Esophagus muscularis mucosa (tissue), 4 donors: ENCODE results near the gene PHACTR1. TPM values are rescaled to one million over a fixed set of nuclear protein-coding genes. Genes with fewer than 3 reads are reported as not detected.

ENCODE experiments used
- DNase-seq: peaks from one replicate; pipeline ENCODE4 v3.0.0-alpha.2; 2017; ENCODE audit errors: extremely low spot score
- H3K27ac ChIP-seq, 4 donors: fragments of 200-600 bp; sonication (generic); replicated peaks in 1 of 4; 1 replicate in 3 of 4; 2 replicates in 1 of 4; pipeline ENCODE4 v1.5.1; 2016 to 2019; ENCODE audit warnings: mild to moderate bottlenecking in 1 of 4
- H3K27me3 ChIP-seq, 4 donors: fragments of 200-600 bp; sonication (generic); one replicate each; pipeline versions ENCODE4 v1.5.1 to v1.6.0; 2016 to 2019
- H3K36me3 ChIP-seq, 4 donors: fragments of 200-600 bp; sonication (generic); one replicate each; pipeline ENCODE4 v1.5.1; 2016 to 2019
- H3K4me1 ChIP-seq, 4 donors: fragments of 200-600 bp; sonication (generic); one replicate each; pipeline ENCODE4 v1.5.1; 2016 to 2019
- H3K4me3 ChIP-seq, 4 donors: fragments of 200-600 bp; sonication (generic); 1 replicate in 2 of 4; 2 replicates in 2 of 4; pipeline ENCODE4 v1.5.1; 2016 to 2019; ENCODE audit warnings: mild to moderate bottlenecking in 4 of 4, moderate library complexity in 1 of 4
- H3K9me3 ChIP-seq, 4 donors: fragments of 200-600 bp; sonication (generic); 1 replicate in 3 of 4; 2 replicates in 1 of 4; pipeline ENCODE4 v1.5.1; 2016 to 2019
- EP300 ChIP-seq: sonication (generic); formaldehyde crosslinking; IDR thresholded peaks from one replicate; pipeline ENCODE4 v1.6.1; 2017; ENCODE audit warnings: antibody characterized with exemption
- POLR2A ChIP-seq: fragments of 450-650 bp; IDR thresholded peaks from one replicate; pipeline ENCODE4 v1.6.1; 2017; ENCODE audit warnings: antibody characterized with exemption, moderate library complexity, mild to moderate bottlenecking, low read depth
- POLR2AphosphoS5 ChIP-seq, 2 donors: sonication (generic); formaldehyde crosslinking; IDR thresholded peaks; one replicate each; pipeline ENCODE4 v1.6.1; 2017; ENCODE audit warnings: antibody characterized with exemption in 2 of 2
- whole genome bisulfite sequencing: methylation state at CpG from one replicate; pipeline ENCODE4 v1.1.5; 2018; 5-methylcytosine and 5-hydroxymethylcytosine counted together
- intact Hi-C: fragments of 100-400 bp; cut with DNase I; formaldehyde crosslinking; loops from one replicate; pipeline ENCODE4 v1.15.1; 2023
- total RNA-seq, 4 donors: library from RNA; depleted of rRNA; stranded (reverse); fragments of >200 nt; gene quantifications; one replicate each; pipeline versions ENCODE4 v1.1.0 to v1.2.1, GENCODE V29; 2016
- TF ChIP-seq, protein P1 (sequence below), 3 experiments: fragments of 200-600 bp in 2 of 3; fragments of 450-650 bp in 1 of 3; sonication (generic) in 2 of 3; IDR thresholded peaks; one replicate each; pipeline ENCODE4 v1.5.1; 2017 to 2019; ENCODE audit warnings: antibody characterized with exemption in 3 of 3, mild to moderate bottlenecking in 2 of 3, moderate library complexity in 1 of 3

Gene PHACTR1
- total RNA-seq, 4 donors from 2014 or later: 0.83 to 4.2 (median 3.1) TPM

DNA sequence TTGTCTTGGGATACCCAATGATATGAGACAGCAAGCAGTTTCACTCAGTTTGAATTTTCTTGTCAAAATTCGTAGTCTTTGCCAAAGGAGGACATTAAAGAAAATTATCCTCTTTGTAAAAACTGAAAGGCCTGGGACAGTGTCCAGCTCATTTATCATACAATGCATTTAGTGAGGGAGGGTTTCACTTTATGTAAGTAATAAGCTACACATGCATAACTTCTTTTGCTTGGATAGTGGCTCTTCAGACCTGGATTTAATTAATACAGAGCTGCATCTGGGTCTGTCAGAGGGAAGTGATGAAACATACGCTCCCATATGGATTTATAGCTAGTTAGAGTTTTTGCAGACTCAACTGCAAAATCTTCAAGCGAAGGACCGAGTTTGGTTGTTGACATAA is 175.6 kb downstream of the PHACTR1 start:
- no peak overlapping the region for H3K27ac ChIP-seq
- no peak for DNase-seq
- TF ChIP-seq EP300 (no peak), POLR2AphosphoS5 (IDR thresholded peaks at IDR 0.05) (no peak), POLR2A (no peak)
- TF ChIP-seq, protein P1, sequence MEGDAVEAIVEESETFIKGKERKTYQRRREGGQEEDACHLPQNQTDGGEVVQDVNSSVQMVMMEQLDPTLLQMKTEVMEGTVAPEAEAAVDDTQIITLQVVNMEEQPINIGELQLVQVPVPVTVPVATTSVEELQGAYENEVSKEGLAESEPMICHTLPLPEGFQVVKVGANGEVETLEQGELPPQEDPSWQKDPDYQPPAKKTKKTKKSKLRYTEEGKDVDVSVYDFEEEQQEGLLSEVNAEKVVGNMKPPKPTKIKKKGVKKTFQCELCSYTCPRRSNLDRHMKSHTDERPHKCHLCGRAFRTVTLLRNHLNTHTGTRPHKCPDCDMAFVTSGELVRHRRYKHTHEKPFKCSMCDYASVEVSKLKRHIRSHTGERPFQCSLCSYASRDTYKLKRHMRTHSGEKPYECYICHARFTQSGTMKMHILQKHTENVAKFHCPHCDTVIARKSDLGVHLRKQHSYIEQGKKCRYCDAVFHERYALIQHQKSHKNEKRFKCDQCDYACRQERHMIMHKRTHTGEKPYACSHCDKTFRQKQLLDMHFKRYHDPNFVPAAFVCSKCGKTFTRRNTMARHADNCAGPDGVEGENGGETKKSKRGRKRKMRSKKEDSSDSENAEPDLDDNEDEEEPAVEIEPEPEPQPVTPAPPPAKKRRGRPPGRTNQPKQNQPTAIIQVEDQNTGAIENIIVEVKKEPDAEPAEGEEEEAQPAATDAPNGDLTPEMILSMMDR (IDR thresholded peaks at IDR 0.05): no peak
- intact Hi-C loops: loop anchor here (5.0 kb wide), 1 partner anchor 255 kb away; no protein-coding TSS in a partner anchor
- no peaks in the 10 kb centered on the region for H3K36me3 ChIP-seq
- no peaks in the 10 kb centered on the region for H3K27me3 ChIP-seq
- H3K4me1 ChIP-seq: peaks cover 6 to 10% (median 8%) of the 10 kb centered on the region in 4 donors
- no peak overlapping the region for H3K4me3 ChIP-seq
- WGBS: 65% methylated on average over 4 of the region's 4 CpGs
- peaks cover 0 to 14% (median 3%) of the 10 kb centered on the region in 4 donors for H3K9me3 ChIP-seq

GRCh38 chr6:12893036-12893435 is 176.5 kb downstream of the PHACTR1 start:
- Histone ChIP-seq H3K9me3 (peaks cover 0 to 14% (median 3%) of the 10 kb centered on the region in 4 donors), H3K27ac (no peak overlapping the region), H3K4me3 (no peak overlapping the region), H3K36me3 (no peaks in the 10 kb centered on the region), H3K4me1 (peaks cover 6 to 10% (median 8%) of the 10 kb centered on the region in 4 donors), H3K27me3 (peaks cover 0 to 3% (median 0%) of the 10 kb centered on the region in 4 donors)
- intact Hi-C loops: loop anchor here (5.0 kb wide), 1 partner anchor 256 kb away; no protein-coding TSS in a partner anchor
- no peak for DNase-seq
- WGBS: 83% methylated on average over 4 of the region's 4 CpGs
- no peak for TF ChIP-seq POLR2AphosphoS5 (IDR thresholded peaks at IDR 0.05)
- TF ChIP-seq EP300: no peak
- TF ChIP-seq, protein P1 (IDR thresholded peaks at IDR 0.05): no peak
- TF ChIP-seq POLR2A: no peak

GRCh38 chr6:12895721-12896120 is 179.2 kb downstream of the PHACTR1 start:
- WGBS: 78% methylated on average over 3 of the region's 3 CpGs
- TF ChIP-seq POLR2A: no peak
- TF ChIP-seq POLR2AphosphoS5 (IDR thresholded peaks at IDR 0.05): no peak
- H3K27ac ChIP-seq: no peak overlapping the region
- no peak overlapping the region for H3K4me3 ChIP-seq
- no peaks in the 10 kb centered on the region for H3K36me3 ChIP-seq
- peaks cover 0 to 14% (median 3%) of the 10 kb centered on the region in 4 donors for H3K9me3 ChIP-seq
- no peak for DNase-seq
- intact Hi-C loops: no loop called here
- H3K27me3 ChIP-seq: peaks cover 0 to 15% (median 0%) of the 10 kb centered on the region in 4 donors
- H3K4me1 ChIP-seq: peaks cover 6 to 10% (median 8%) of the 10 kb centered on the region in 4 donors

DNA sequence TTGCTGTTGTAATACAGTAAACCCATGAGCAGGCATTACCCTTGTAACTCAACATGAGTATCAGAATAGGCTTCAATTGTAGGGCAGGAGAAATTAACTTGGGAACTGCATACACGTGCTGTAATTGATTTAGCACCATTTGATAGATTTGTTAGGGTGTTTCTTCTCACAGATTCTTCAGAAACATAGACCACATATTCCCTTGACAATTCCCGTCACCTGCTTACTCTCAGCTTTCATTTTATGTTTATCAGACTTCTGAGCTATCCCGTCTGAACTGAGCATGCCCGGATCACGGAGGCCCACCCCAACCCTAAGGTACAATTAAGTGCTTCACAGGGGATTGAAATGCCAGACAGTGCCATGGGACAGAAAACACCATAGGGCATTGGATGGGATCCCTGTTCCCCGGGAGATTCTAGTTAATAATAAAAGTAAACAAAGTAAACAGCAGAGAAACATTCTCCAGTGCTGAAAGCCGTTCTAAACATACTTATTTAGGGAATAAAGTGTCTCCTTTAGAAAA is 179.7 kb downstream of the PHACTR1 start:
- H3K9me3 ChIP-seq: peaks cover 0 to 11% (median 3%) of the 10 kb centered on the region in 4 donors
- DNase-seq: no peak
- H3K4me3 ChIP-seq: no peak overlapping the region
- intact Hi-C loops: no loop called here
- WGBS: 66% methylated on average over 7 of the region's 7 CpGs
- no peak for TF ChIP-seq EP300
- no peak for TF ChIP-seq POLR2A
- TF ChIP-seq, protein P1 (IDR thresholded peaks at IDR 0.05): no peak
- TF ChIP-seq POLR2AphosphoS5 (IDR thresholded peaks at IDR 0.05): no peak
- H3K27ac ChIP-seq: no peak overlapping the region
- no peaks in the 10 kb centered on the region for H3K36me3 ChIP-seq
- H3K4me1 ChIP-seq: peaks cover 6 to 10% (median 8%) of the 10 kb centered on the region in 4 donors
- peaks cover 0 to 20% (median 0%) of the 10 kb centered on the region in 4 donors for H3K27me3 ChIP-seq

DNA sequence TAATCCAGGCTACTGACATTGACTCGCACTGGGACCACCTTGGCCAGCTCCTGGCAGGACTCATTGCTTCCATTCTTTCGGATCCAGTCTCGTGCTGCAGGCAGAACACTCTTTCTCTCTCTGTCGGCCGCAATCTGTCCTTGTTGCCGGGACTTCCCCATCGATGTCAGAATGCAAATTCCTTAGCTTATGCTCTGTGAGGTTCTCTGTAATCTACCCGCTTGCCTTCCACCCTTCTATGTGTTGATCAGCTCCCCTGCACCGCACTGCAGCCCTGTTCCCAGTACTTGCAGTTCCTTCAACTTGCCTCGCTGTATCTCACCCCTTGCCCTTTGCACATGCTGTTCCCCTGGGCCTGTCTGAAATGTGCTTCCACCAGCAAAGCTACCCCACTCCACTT is 182.0 kb downstream of the PHACTR1 start:
- peaks cover 0 to 27% (median 0%) of the 10 kb centered on the region in 4 donors for H3K27me3 ChIP-seq
- no peak overlapping the region for H3K4me3 ChIP-seq
- no peak for DNase-seq
- intact Hi-C loops: no loop called here
- no peaks in the 10 kb centered on the region for H3K36me3 ChIP-seq
- TF ChIP-seq POLR2AphosphoS5 (IDR thresholded peaks at IDR 0.05) (no peak), EP300 (no peak), POLR2A (no peak)
- TF ChIP-seq, protein P1 (IDR thresholded peaks at IDR 0.05): no peak
- H3K27ac ChIP-seq: no peak overlapping the region
- no peaks in the 10 kb centered on the region for H3K9me3 ChIP-seq
- 93% methylated on average over 10 of the region's 10 CpGs for WGBS
- H3K4me1 ChIP-seq: peaks cover 3 to 15% (median 8%) of the 10 kb centered on the region in 4 donors
